ENCODE results near the gene DMD.

The DMD gene

DNA sequence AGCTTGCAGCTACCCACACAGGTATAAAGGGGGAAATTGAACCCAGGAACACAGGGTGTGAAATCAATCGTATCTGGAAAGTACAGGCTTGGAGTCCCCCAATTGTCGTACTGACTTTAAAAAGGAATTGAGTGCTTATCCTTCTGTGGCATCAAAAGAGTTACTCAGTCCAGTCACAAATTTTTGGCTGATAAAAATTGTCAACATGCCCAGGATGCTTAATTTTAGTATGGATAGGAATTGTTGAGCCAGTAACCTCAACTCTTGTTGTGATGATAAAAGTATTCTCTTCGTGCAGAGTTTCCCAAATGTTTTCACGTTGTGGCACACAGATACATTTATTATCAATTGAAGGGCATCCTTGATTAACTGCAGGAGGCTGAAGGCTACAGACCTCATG is 2096.0 kb downstream of the DMD start:
- H3K4me3 Mint-ChIP-seq: no peak overlapping the region
- H3K9me3 Mint-ChIP-seq: no peaks in the 10 kb centered on the region

DNA sequence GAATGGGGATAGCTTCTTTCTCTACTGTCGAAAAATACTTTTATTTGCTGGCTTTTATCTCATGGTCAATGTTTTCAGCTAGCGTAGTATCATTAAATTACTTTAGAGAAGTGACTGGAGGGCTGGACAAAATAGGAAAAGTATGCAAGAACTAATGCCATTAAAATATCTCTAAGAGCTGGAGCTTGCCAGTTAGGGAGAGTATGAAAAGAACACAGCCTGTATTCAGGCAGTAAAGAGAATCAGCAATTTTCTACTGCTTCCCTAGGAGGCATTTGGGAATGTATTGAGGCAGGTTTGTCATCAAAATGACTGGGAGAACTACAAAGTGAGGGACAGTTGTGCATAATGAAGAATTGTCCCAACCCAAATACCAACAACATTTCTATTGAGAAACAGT is 2096.5 kb downstream of the DMD start:
- Mint-ChIP-seq H3K36me3 (no peaks in the 10 kb centered on the region), H3K27ac (no peak overlapping the region), H3K27me3 (no peaks in the 10 kb centered on the region), H3K4me1 (no peaks in the 10 kb centered on the region), H3K4me3 (no peak overlapping the region), H3K9me3 (no peaks in the 10 kb centered on the region)

More for the DNA sequence above, 2096.0 kb downstream of the DMD start:
- H3K27ac Mint-ChIP-seq: no peak overlapping the region
- H3K36me3 Mint-ChIP-seq: no peaks in the 10 kb centered on the region
- H3K4me1 Mint-ChIP-seq: no peaks in the 10 kb centered on the region
- no peaks in the 10 kb centered on the region for H3K27me3 Mint-ChIP-seq

DNA sequence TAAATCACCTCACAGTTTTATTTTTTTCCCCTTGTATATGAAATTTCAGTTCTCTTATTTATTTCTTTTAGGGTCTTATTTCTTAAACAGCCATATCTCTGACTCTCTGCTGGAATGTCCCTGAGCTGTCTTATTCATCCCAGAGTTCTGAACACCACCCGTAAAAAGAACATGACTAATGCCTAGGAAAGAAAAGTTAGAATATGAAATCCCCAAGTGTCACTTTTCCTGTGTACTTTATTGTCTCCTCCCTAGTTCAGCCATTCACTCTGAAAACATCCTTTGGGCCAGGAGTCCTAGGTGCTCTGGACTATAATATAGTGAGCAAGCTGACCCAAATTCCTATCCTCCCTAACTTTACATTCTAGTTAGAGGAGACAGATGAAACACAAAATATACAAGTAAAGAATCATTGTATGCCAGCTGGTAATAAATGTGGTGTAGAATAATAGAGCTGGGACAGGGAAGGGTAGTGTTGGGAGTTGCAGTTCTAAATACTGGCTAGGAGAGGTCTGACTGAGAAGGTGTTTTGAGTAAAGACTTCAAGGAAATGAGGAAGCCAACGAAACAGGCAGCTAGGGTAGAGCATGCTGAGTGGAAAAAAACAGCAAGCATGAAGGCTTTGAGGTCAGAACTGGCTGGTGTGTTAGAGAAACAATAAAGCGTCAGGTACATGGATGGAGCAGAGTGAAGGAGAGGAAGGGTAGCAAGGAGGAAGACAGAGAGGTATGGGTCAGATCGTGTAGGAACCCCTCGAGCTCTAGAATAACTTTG is 2098.9 kb downstream of the DMD start:
- Mint-ChIP-seq H3K4me3 (no peak overlapping the region), H3K27ac (no peak overlapping the region), H3K4me1 (no peaks in the 10 kb centered on the region), H3K36me3 (no peaks in the 10 kb centered on the region), H3K9me3 (no peaks in the 10 kb centered on the region), H3K27me3 (no peaks in the 10 kb centered on the region)

DNA sequence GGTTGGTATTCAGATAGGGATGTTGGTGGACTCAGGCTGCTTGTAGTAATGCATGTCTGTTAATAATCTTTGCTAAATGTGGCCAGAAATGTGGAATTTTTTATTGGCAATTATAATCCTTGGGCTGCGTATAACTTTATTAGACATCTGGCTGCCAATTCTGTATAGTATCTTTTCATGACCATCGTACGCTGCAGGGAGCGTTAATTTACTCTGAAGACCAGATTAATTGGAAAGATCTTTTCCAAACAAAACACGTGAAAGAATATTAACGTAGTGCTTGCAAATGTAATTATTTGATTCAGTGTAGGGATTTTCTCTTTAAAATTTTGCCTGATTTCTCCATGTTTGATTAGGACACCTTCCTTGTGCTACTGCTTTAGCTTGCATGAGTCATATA is 2100.7 kb downstream of the DMD start:
- H3K27ac Mint-ChIP-seq: no peak overlapping the region
- no peaks in the 10 kb centered on the region for H3K9me3 Mint-ChIP-seq
- no peaks in the 10 kb centered on the region for H3K4me1 Mint-ChIP-seq
- no peaks in the 10 kb centered on the region for H3K27me3 Mint-ChIP-seq
- no peak overlapping the region for H3K4me3 Mint-ChIP-seq
- no peaks in the 10 kb centered on the region for H3K36me3 Mint-ChIP-seq

DNA sequence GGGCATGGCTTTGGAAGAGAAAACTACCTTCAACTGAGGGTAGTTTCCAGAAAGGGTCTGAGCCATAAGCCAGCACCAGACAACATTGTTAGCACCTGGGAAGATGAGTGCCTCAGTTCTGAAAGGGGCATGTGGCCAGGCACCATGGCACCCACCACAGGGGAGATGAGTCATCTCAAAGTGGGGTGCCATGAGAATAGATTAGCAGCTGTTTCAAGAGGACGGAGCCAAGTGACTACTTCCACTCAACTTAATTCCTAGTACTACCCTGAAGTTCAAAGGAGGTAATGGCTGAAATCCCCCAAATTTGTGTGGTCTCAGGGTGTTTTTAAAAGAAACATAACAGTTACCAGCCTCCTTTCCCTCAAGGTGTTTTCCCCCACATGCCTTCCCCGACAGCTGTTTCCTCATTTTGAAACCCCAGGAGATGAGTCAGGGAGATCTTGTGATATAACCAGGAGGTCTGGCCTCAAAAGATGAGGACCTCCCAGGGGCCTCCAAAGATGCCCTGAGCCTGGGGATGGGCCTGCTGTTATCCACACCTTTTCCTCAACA is 2111.7 kb downstream of the DMD start:
- Mint-ChIP-seq H3K9me3 (no peaks in the 10 kb centered on the region), H3K4me3 (no peak overlapping the region)

DNA sequence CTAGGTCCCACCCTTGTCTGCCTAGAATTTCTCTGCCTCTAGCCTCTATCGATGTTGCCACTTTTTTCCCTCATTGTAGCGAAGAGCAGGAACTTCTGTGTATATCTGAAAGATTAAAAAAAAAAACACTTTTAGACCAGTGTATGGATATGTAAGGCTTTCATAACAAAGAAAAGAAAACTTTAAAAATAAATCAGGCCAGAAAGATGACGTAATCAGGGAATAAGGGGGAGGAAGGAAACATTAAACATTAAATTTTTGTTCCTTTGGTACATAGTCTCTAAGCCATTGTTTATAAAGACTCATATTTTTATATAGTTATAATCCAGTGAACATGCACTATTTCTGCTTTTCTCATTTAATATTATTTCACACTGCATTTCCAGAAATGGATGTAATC is 2113.3 kb downstream of the DMD start:
- no peaks in the 10 kb centered on the region for H3K36me3 Mint-ChIP-seq
- H3K4me3 Mint-ChIP-seq: no peak overlapping the region
- H3K27me3 Mint-ChIP-seq: no peaks in the 10 kb centered on the region
- no peak overlapping the region for H3K27ac Mint-ChIP-seq
- H3K9me3 Mint-ChIP-seq: no peaks in the 10 kb centered on the region
- H3K4me1 Mint-ChIP-seq: no peaks in the 10 kb centered on the region

More for the DNA sequence above, 2111.7 kb downstream of the DMD start:
- H3K27me3 Mint-ChIP-seq: no peaks in the 10 kb centered on the region
- H3K4me1 Mint-ChIP-seq: no peaks in the 10 kb centered on the region
- no peak overlapping the region for H3K27ac Mint-ChIP-seq
- no peaks in the 10 kb centered on the region for H3K36me3 Mint-ChIP-seq

DNA sequence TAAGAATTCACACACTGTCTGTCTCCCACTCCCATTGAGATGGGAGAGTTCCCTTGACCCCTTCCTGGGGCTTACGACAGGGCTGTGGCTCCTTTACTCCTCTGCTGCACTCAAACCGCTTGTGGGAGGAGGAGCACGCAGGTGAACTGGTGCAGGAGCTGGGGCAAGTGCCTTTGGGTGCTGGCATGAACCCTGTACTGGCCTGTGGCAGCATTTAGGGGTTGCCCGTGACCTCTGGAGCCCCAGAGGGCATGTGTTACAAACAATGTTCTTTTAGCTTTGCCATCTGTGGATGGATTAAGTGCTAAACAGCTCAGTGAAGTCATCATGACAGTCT is 2117.7 kb downstream of the DMD start:
- no peak overlapping the region for H3K27ac Mint-ChIP-seq
- H3K36me3 Mint-ChIP-seq: no peaks in the 10 kb centered on the region
- H3K4me1 Mint-ChIP-seq: no peaks in the 10 kb centered on the region
- no peaks in the 10 kb centered on the region for H3K27me3 Mint-ChIP-seq
- H3K4me3 Mint-ChIP-seq: no peak overlapping the region
- H3K9me3 Mint-ChIP-seq: no peaks in the 10 kb centered on the region

DNA sequence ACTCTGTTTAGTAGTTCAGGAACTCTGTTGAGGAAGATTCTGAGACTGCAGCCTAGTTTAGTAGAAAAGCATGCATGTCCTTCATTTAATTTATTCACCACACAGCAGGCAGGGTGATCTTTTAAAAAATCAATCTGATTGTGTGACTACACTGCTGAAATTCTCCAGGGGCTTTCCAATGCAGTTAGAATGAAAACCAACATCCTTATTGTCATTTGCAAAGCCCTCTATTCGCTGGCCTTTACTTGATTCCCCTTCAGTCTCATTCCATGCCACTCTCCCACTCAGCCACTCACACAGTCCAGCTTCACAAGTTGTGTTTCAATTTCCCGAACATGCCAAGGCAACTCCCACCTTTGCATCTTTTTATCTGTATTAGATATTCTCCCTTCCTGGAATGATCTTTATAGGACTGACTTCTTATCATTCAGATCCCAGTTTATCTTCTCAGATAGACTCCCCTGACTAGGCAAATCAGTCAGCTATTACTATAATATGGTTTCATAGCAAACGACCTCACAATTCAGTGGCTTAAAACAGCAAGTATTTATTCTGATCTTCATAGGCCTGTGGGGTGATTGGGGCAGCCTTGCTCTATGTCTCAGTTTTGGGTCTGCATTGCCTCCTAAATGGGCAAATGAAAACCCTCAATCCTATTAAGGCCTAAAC is 2118.2 kb downstream of the DMD start:
- Mint-ChIP-seq H3K27ac (no peak overlapping the region), H3K9me3 (no peaks in the 10 kb centered on the region), H3K4me3 (no peak overlapping the region), H3K27me3 (no peaks in the 10 kb centered on the region), H3K4me1 (no peaks in the 10 kb centered on the region), H3K36me3 (no peaks in the 10 kb centered on the region)

DNA sequence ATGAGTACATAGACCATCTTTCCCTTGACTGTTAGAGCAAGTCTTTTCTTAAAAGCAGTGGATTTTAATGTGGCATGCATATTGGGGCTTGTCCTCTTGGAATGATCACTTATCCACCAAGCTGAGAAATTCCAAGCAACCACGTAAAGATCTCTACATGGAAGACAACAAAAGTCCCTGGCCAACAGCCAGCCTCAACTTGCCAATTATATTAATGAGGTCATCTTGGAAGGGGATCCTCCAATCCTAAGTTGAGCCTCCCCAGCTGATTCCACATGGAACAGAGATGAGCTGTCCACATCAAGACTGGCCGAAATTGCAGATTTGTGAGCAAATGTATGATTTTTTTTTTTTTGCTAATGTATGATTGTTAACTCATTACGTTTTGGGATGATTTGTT is 2118.9 kb downstream of the DMD start:
- H3K4me3 Mint-ChIP-seq: no peak overlapping the region
- no peaks in the 10 kb centered on the region for H3K27me3 Mint-ChIP-seq
- H3K4me1 Mint-ChIP-seq: no peaks in the 10 kb centered on the region
- H3K9me3 Mint-ChIP-seq: no peaks in the 10 kb centered on the region
- no peaks in the 10 kb centered on the region for H3K36me3 Mint-ChIP-seq
- H3K27ac Mint-ChIP-seq: no peak overlapping the region

DNA sequence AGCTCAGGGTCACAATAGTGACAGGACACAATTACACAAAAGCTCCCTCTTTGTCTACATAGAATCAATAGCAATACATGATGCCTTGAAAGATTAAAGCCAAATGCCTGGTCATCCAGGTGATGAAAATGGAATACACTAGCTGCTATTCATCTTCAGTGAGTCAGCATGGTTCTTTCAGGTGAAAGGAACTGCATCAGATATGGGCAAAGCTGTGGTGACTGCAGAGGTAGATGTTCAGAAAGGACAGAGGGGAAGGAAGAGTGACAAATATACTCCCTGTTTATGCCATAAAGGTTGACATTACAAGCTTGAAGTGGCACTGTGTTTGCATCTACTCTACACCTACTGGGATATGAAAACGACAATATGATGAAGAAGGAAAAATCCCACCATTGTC is 2119.5 kb downstream of the DMD start:
- Mint-ChIP-seq H3K9me3 (no peaks in the 10 kb centered on the region), H3K27me3 (no peaks in the 10 kb centered on the region), H3K27ac (no peak overlapping the region), H3K4me3 (no peak overlapping the region), H3K36me3 (no peaks in the 10 kb centered on the region), H3K4me1 (no peaks in the 10 kb centered on the region)

DNA sequence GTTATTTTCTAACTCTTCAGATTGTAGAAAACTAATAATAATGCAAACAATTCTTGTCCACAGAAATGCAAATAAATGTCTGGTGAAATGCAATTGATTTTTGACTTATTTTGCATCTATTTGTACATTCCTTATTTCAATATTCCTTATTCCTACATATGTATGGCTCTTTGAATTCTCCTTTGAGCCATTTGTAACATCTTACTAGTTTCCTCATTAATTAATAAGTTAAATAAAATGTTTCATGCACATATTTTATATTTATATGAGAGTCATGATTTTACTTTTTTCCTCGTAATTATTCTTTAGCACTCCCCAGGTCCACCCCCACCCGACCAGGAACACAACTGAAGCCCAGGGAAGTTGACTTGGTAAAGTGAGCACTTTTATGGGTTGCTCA is 2136.8 kb downstream of the DMD start:
- H3K36me3 Mint-ChIP-seq: no peaks in the 10 kb centered on the region
- no peaks in the 10 kb centered on the region for H3K4me1 Mint-ChIP-seq
- H3K4me3 Mint-ChIP-seq: no peak overlapping the region
- H3K9me3 Mint-ChIP-seq: no peaks in the 10 kb centered on the region
- H3K27me3 Mint-ChIP-seq: no peaks in the 10 kb centered on the region
- H3K27ac Mint-ChIP-seq: no peak overlapping the region

DNA sequence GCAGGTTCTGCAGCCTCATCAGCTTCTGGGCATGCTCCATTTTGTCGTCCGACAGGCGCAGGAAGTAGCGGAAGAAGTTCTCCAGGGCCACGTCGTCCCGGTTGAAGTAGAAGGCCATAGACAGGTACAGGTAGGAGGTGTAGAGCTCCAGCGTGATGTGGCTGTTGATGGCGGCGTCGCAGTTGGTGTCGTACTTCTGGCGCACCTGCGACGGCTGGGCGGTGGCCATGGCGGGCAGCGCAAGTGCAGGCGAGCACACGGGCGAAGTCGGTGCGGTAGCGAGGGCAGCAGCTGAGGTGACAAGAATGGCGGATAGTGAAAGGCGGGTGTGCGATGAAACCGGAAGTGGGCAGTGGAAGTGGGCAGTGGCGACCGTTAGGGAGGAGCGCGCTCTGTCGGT is 2139.6 kb downstream of the DMD start, which contains the start of gene FTHL17:
Gene FTHL17, minus strand, starts transcription at position 317 of the 400 bp plus-strand sequence. Its CDS starts 88 bp downstream, at position 229.
- H3K27ac Mint-ChIP-seq: no peak within 1 kb of the TSS
- H3K4me3 Mint-ChIP-seq: no peak within 1 kb of the TSS
- H3K4me1 Mint-ChIP-seq: no peaks in the 10 kb centered on the region
- no peaks in the 10 kb centered on the region for H3K36me3 Mint-ChIP-seq
- H3K9me3 Mint-ChIP-seq: no peaks in the 10 kb centered on the region
- no peaks in the 10 kb centered on the region for H3K27me3 Mint-ChIP-seq

DNA sequence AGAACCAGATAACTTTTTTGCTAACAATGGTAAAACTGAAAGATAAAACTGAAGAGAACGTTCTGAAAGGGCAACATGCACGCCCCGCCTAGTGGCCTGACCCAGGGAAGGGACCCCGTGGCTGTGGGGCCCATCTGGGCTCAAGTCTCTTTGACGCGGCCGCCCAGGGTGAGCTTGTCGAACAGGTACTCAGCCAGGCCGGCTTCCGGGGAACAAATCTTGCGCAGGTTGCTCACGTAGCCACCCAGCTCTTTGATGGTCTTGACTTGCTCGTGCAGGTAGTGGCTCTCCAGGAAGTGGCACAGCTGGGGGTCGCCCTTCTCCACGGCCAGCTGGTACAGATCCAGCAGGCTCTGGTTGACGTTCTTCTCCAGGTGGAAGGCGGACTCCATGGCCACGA is 2140.1 kb downstream of the DMD start:
- Mint-ChIP-seq H3K4me3 (no peak overlapping the region), H3K36me3 (no peaks in the 10 kb centered on the region), H3K4me1 (no peaks in the 10 kb centered on the region), H3K27me3 (no peaks in the 10 kb centered on the region), H3K27ac (no peak overlapping the region), H3K9me3 (no peaks in the 10 kb centered on the region)

DNA sequence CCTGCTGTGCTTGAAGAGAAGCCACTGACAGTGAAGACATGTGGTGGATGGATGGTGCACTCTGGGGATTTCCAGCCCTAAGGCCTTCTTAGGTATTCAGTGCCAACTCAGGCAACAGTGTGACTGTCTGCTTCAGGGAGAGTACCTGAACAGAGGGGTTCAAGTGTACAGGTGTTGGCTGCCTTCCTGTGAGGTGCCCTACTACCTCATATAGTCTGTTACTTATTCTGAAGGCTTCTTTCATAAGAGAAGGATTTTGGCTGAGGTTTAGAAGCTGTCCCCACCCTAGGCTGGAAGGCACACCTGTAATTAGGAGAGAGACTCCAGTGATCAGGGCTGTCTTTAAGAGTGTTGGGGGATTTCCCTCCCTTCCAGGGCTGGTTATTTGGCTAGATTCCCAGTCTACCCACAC is 2141.3 kb downstream of the DMD start:
- Mint-ChIP-seq H3K36me3 (no peaks in the 10 kb centered on the region), H3K4me3 (no peak overlapping the region), H3K27me3 (no peaks in the 10 kb centered on the region), H3K9me3 (no peaks in the 10 kb centered on the region), H3K4me1 (no peaks in the 10 kb centered on the region), H3K27ac (no peak overlapping the region)

Data from activated naive CD4-positive, alpha-beta T cell treated with anti-CD3 and anti-CD28 coated beads, Interleukin-2, amount 50 U/mL, for 24 hours (primary cell).